Stimulated activated CD8-positive, alpha-beta memory T cell treated with anti-CD3 and anti-CD28 coated beads, Interleukin-7, amount 100 ng/mL, for 48 hours (primary cell): ENCODE data around the gene ADGRG2.

Source experiments
- DNase-seq, 2 donors: peaks; one replicate each; pipeline ENCODE4 v3.0.0-alpha.2; 2020; ENCODE audit warnings: low read depth in 1 of 2; ENCODE audit errors: extremely low read depth in 1 of 2

ADGRG2 gene

DNA sequence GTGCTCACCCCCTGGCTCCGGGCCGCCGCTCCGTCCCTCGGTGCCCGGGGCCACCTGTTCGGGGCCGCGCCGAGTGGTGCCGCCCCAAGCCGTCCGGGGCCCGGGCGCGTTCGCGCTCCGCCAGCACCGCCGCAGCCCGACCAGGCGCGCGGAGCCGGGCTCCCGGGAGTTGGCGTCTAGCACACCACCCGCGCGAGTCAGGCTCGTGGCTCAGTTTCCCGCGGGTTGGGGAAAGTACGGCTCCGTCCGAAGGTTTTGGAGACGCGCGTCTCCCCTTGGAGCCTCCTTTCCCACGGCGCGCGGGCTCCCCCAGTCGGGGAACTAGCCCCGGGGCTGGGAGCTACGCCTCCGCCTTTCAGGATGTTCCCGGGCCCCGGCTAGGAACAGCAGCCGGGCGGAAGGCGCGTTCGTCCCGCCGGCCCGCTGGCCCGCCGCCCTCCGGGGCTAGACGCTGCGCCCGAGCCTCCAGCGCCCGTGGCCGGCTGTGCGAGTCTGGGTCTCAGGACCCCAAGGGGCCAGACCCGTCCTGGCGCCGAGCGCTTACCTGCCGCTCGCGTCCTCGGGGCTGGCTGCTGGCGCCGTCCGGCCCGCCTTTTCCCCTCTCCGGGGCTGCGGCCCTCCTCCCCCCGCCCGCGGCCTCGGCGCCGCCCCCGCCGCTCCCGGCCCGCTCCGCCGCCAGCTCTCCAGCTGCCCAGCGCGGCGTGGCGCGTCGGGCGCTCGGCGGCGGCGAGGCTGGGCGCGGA is at the start of gene ADGRG2:
Gene ADGRG2, minus strand, starts transcription at position 571 of the 743 bp plus-strand sequence. CDS start 53,634 bp downstream, outside the sequence.
- no peak for DNase-seq

- no peak for DNase-seq
Measured at GRCh38 chrX:19168609-19169008, 46.3 kb upstream of the ADGRG2 start.

- DNase-seq: no peak
Measured at GRCh38 chrX:19162851-19163250, 40.6 kb upstream of the ADGRG2 start.

- DNase-seq: no peak
Measured at GRCh38 chrX:19156186-19156585, 33.9 kb upstream of the ADGRG2 start.

GRCh38 chrX:19152762-19153161 is 30.5 kb upstream of the ADGRG2 start:
- DNase-seq: no peak

DNA sequence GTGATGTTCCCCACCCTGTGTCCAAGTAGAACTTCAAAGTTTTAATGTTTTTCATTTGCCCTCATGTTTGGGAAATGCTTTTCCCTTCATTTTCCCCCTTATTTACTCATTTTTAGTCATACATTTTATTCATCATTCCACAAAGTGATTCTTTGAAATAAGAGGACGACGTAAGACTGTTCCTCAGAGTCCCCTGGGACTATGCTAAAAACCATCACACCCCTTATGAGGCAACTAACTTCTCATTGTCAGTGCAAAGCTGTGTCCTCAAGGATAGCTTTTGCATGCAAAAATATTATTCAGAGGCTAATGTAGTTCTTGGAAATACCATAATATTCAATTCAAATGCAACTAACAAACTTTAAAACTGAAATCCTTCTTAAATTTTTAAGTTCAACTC is 14.8 kb upstream of the ADGRG2 start:
- no peak for DNase-seq

DNA sequence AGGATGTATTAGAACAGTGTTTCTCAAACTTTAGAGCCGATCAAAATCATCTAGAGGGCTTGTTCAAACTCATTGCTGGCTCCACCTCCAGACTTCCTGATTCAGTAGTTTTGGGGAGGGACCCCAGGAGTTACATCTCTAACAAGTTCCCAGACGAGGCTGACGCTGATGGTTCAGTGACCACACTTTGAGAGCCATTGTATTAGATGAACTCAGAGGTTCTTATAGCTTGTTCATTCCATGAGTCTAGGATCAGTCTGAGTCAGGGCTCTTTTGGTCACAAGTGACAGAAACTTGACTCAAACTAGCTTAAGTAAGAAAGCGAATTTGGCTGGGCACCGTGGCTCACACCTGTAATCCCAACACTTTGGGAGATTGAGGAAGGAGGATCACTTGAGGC is 11.5 kb upstream of the ADGRG2 start:
- no peak for DNase-seq

- DNase-seq: no peak
Measured at GRCh38 chrX:19133231-19133630, 11.0 kb upstream of the ADGRG2 start.

DNA sequence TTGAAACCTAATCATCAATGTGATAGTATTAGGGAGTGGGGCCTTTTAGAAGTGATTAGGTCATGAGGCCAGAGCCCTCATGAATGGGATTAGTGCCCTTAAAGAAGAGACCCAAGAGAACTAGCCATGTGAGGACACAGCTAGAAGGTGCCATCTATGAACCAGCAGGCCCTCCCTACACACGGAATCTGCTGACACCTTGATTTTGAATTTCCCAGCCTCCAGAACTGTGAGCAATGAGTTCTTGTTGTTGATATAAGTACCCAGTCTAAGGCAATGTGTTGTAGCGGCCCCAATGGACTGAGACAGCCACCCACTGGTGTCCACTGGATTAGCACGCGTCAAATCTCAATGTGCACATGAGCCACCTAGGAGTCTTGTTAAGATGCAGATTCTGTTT is 8.4 kb upstream of the ADGRG2 start:
- no peak for DNase-seq

DNA sequence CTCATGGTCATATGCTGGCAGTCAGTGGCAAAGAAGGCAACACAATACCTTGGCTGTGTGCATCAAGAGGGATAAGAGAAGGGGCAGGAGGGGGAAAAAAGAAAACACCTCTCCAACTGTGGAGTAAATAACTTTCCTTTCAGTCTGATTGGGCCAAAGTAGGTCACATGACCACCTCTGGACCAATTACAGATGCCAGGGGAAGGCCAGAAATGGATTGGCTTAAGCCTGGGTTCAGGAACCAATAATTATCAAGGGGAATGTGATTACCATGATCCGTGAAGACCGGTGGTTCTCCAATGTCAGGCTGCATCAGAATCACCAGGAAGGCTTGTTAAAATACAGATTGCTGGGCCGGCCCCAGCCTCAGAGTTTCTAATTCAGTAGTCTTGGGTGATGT is 7.4 kb upstream of the ADGRG2 start:
- DNase-seq: no peak

GRCh38 chrX:19127649-19128168 is 5.4 kb upstream of the ADGRG2 start:
- DNase-seq: no peak

GRCh38 chrX:19122641-19123009 is 357 bp upstream of the ADGRG2 start:
- DNase-seq: no peak

DNA sequence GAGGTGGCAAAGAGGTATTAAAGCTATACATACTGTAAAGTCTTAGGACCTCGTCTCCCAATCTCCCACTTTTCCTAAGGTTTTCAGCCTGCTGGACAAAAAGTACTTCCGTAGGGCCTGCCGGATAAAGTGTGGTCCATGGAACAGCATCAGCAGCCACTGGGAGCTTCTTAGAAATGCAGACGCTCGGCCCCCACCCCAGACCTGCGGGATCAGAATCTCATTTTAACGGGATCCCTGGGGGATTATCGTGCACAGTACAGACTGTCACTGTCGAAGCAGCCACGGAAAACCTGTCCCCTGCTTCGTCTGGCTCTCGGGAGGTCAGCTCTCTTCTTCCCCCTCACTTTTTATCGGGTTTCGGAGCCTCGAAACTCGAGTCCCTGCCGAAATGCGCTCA is 802 bp downstream of the ADGRG2 start:
- no peak for DNase-seq

DNA sequence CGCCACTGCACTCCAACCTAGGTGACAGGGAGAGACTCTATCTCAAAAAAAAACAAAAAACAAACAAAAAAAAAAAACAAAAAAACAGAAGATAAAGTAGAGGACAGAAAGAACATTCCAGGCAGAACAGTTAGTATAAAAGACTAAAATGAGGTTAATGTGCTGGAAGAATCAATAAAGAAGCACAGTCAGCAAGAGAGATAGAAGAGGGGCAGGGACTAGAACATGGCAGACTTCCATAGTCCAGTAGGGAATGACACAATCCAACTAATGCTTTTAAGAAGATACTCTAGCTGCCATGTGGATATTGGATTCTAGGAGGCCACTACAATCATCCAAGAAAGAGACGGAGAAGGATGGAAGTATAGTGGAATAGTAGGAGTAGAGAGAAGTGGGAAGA is 11.6 kb downstream of the ADGRG2 start:
- DNase-seq: no peak

- DNase-seq: no peak
Measured at GRCh38 chrX:19107035-19107434, 15.2 kb downstream of the ADGRG2 start.

GRCh38 chrX:19100586-19100985 is 21.7 kb downstream of the ADGRG2 start:
- no peak for DNase-seq

- no peak for DNase-seq
Measured at GRCh38 chrX:19097553-19098283, 24.6 kb downstream of the ADGRG2 start.

DNA sequence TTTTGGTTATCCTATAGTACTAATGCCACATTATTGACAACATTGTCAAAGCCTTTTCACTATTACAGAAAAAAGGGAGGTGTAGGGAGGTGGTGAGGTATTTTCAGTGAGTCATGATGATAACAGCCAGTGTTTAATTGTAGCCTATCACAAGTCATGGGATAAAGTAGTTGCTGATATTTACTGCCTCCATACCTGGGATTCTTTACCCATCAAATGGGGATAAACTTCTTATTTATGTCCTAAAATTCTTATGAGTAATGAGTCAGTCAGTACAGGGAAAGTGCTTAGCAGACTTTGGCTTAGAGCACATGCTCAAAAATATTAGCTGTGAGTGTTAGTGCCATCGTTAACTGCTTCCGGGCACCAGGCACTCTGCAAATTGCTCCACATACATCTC is 25.7 kb downstream of the ADGRG2 start:
- DNase-seq: no peak

GRCh38 chrX:19094654-19095053 is 27.6 kb downstream of the ADGRG2 start:
- DNase-seq: no peak

- no peak for DNase-seq
Measured at GRCh38 chrX:19091596-19091995, 30.7 kb downstream of the ADGRG2 start.

- no peak for DNase-seq
Measured at GRCh38 chrX:19089555-19090040, 32.7 kb downstream of the ADGRG2 start.
